DMS114 treated with DMSO at 0.1 percent for 48 hours (cell line): ENCODE data around the gene CYCS.
A peak's percentile ranks its signal among the peaks of the same experiment; 100 is the strongest.

ENCODE experiments used
- DNase-seq: peaks from one replicate; lab custom pipeline; 2025; ENCODE audit not compliant: unreplicated experiment; lab: John Stamatoyannopoulos, UW

CYCS gene

GRCh38 chr7:25125137-25125946, at the start of gene CYCS:
CYCS (minus strand) TSS chr7:25125260; CDS start chr7:25124119, 1,141 bp downstream.
- DNase-seq: peak; percentile 98

DNA sequence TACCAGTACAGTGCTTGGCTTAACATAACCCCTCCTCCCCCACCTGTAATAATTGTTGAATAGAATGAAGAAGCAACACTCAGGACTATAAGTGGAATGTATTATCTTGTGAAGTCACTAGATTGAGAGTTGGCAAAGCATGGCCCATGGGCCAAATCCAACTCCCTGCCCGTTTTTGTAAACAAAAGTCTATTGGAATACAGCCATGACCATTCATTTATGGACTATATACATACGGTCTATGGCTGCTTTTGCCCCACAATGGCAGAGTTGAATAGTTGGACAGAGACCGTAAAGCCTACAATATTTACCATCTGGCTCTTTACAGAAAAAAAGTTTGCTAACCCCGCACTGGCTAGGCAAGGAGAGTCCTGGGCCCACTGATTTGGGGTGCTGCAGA, 48.1 kb upstream of the CYCS start:
- DNase-seq: no peak

DNA sequence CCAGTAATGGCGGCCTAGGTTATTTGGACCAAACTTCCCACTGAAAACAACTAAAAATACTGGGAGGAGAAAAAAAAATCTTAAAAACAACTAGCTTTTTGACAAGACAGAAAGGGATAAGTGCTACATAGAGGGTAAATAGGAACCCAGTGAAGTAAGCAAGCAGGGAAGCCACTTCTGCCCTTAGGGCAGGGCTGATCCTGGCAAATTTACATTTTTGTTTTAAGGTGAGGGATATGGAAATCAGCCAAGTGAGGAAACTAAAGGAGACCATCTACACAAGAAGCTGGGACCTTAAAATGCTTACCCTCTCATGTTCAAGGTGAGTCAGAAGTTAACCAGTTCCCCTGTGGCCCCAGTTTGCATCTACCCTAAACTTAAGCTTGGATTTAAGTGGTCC, 46.5 kb upstream of the CYCS start:
- no peak for DNase-seq

DNA sequence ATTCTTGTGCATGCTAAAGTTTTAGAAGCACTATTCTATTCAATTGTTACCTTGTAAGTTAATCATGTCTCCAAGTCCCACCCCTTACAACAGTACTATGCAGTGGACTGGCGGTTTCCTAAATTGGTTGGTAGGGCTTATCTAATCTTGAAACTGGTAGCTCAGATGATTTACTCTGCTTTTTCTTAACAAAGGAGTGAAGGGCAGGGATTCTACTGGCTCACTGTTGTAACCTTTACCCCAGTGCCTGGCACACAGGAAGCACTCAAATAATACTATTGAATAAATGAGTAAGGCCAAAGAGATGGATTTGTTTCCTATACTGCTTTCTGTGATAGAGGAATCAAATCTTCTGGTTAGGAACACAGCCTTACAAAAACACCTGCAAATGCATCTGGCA, 46.0 kb upstream of the CYCS start:
- no peak for DNase-seq

DNA sequence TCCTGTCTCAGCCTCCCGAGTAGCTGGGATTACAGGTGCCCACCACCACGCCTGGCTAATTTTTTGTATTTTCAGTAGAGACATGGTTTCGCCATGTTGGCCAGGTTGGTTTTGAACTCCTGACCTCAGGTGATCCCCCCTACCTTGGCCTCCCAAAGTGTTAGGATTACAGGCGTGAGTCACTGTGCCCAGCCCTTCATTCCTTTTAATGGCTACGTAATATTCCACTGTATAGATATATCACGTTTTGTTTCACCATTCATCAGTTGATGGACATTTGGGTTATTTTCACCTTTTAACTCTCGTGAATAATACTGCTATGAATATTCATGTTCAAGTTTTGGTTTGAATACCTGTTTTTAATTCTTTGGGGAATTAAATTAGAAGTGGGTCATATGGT, 44.6 kb upstream of the CYCS start:
- no peak for DNase-seq

- DNase-seq: no peak
Observed at GRCh38 chr7:25168145-25168544, 43.1 kb upstream of the CYCS start.

DNA sequence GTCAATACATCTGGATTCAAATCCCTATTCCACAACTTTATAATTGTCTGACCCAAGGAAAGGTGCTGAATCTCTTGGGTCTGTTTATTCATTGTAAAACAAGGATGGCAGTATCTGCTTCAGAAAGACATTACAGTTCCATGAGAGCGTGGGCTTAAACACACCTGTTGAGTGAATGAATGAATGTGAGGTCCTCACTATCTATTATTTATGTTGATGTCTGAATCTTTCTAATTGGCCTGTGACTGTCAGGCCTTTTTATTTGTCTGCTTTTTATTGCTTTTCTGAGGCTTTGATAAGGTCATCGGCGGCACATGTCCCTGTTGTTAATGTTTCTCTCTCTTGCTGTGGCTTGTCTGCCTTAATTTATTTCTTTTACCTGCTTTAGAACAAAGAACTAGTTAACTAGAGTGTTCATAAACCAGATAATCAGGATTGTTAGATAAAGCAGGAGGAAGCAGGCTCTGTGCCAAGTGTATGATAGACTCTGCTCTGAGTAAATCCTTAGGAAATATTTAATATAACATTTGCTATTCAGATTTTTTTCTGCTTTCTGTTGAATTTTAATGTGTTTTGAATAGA, 42.3 kb upstream of the CYCS start:
- DNase-seq: no peak

- peak; percentile 38 for DNase-seq
Observed at GRCh38 chr7:25159983-25160596, 35.0 kb upstream of the CYCS start.

- no peak for DNase-seq
Observed at GRCh38 chr7:25158966-25159365, 33.9 kb upstream of the CYCS start.

DNA sequence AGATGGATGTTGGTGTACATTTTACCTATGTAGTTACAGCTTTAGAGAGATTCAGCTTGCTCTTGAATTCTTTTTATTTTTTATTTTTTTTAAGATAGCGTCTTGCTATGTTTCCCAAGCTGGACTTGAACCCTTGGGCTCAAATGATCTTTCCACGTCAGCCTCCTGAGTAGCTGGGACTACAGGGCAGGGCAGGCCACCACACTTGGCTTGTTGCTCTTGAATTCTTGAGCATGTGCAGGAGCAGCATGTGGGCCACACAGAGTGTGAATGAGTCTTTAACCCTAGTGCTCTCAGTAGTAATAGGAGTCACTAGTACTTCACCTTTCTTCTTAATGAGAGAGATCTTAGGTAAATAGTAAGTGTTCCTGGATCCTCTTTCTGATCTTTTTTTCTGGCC, 26.7 kb upstream of the CYCS start:
- DNase-seq: no peak

GRCh38 chr7:25149836-25150235, 24.8 kb upstream of the CYCS start:
- DNase-seq: no peak

GRCh38 chr7:25148772-25149575, 23.9 kb upstream of the CYCS start:
- no peak for DNase-seq

DNA sequence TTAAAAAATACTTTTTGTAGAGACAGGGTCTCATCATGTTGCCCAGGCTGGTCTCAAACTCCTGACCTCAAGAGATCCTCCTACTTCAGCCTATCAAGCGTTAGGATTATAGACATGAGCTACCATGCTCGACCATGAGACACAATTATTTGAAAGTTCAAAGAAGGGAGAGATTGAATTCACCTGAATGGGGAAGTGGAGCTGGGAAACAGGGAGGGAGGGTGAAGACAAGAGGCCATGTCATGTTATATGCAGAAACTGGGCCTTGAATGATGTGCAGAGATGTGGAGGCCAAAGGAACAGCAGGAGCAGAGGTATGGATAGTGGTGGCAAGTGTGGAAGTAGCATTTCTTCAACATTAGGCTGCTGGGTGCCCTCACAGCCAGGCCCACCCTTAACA, 18.7 kb upstream of the CYCS start:
- DNase-seq: no peak

- DNase-seq: no peak
Observed at GRCh38 chr7:25139536-25139935, 14.5 kb upstream of the CYCS start.

GRCh38 chr7:25134358-25135010, 9.4 kb upstream of the CYCS start:
- no peak for DNase-seq

DNA sequence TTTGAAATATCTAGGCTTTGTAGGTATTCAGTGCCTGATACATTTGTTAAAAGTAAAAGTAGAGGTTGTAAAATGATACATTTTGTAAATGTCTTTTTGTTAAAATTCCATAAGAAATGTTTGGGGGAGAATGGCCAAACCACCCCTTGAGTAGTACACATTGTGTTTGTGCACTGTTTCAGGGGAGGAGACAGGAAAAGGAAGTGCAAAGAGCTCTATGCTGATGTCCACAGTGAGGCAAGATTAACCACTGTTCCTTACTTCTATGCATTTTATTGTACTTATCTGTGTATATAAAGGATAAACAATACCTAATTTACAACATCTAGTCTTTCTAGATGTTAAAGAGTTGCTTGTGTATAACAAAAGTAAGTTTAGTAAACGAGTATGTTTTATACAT, 7.4 kb upstream of the CYCS start:
- no peak for DNase-seq

GRCh38 chr7:25126751-25127150, 1.7 kb upstream of the CYCS start:
- DNase-seq: no peak

DNA sequence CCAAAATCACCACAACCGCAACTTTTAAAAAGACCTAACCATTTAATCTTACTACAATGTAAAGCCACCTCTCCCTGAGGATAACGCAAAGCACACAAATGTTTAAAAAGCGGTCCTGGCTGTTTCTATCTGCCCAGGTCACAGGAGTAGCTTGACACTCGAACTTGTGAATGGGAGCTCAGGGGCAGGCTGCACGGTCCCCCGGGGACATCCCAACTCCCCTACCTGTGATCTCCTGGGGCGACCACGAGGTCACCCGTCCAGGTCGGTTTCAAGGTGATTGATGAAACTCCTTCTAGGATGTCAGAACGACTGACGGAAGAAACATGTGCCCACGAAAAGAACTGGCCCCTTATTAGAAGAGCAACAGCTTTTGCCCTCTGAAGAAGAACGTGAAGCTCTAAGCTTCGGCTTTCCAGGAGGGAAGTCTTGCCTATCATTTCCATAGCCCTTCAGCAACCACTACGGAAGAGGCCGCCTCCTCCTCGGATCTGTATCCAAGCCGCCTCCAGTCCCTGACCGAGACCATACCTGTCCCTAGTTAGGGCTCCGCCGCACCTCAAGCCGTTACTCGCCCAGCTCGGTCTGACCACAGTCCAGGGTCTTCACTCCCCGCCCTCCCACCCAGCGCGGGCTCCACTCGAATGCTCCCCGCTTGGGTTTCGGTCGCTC, 459 bp downstream of the CYCS start:
- no peak for DNase-seq

- DNase-seq: no peak
Observed at GRCh38 chr7:25122373-25122772, 2.7 kb downstream of the CYCS start.

GRCh38 chr7:25121599-25121998, 3.5 kb downstream of the CYCS start:
- DNase-seq: no peak

DNA sequence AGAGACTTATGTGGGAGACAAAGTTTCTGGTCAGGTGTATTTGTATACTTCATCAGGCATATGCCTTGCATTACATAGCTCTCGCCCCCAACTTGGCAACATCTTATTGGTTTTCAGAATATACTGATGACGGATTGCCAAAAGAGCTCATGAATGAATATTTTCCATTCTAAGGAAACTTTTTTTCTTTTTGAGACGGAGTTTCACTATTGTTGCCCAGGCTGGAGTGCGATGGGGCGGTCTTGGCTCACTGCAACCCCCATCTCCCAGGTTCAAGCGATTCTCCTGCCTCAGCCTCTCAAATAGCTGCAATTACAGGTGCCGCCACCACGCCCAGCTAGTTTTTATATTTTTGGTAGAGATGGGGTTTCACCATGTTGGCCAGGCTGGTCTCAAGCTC, 6.0 kb downstream of the CYCS start:
- DNase-seq: no peak
